CD4-positive, alpha-beta T cell treated with Interferon alpha-2 for 1 hour (primary cell): ENCODE measurements around the gene HERC5.

Experiments used
- DNase-seq, 2 donors: peaks; one replicate each; pipeline ENCODE4 v3.0.0-alpha.2; 2020 to 2022

Gene HERC5

GRCh38 chr4:88448889-88449288, 8.0 kb upstream of the HERC5 start:
- no peak for DNase-seq

- DNase-seq: no peak
These were observed 7.6 kb upstream of the HERC5 start for GRCh38 chr4:88449290-88449689.

- DNase-seq: no peak
These were observed 5.7 kb upstream of the HERC5 start for GRCh38 chr4:88451205-88451604.

GRCh38 chr4:88452912-88453311, 4.0 kb upstream of the HERC5 start:
- DNase-seq: no peak

GRCh38 chr4:88457307-88458103, 586 bp downstream of the HERC5 start:
- DNase-seq: no peak

- no peak for DNase-seq
These were observed 1.3 kb downstream of the HERC5 start for GRCh38 chr4:88458104-88458740.

GRCh38 chr4:88465653-88466192, 8.8 kb downstream of the HERC5 start:
- no peak for DNase-seq

GRCh38 chr4:88467392-88467791, 10.5 kb downstream of the HERC5 start:
- DNase-seq: no peak

- DNase-seq: no peak
These were observed 20.4 kb downstream of the HERC5 start for GRCh38 chr4:88477229-88477860.

GRCh38 chr4:88478247-88478646, 21.3 kb downstream of the HERC5 start:
- DNase-seq: no peak

- no peak for DNase-seq
These were observed 24.6 kb downstream of the HERC5 start for GRCh38 chr4:88481537-88481936.

- no peak for DNase-seq
These were observed 32.3 kb downstream of the HERC5 start for GRCh38 chr4:88489100-88489761.

- no peak for DNase-seq
These were observed 41.0 kb downstream of the HERC5 start for GRCh38 chr4:88497859-88498409.

GRCh38 chr4:88503344-88503743, 46.4 kb downstream of the HERC5 start:
- DNase-seq: no peak

- no peak for DNase-seq
These were observed 54.3 kb downstream of the HERC5 start for GRCh38 chr4:88511236-88511635.

GRCh38 chr4:88514557-88515511, 57.9 kb downstream of the HERC5 start:
- no peak for DNase-seq

- DNase-seq: no peak
These were observed 59.8 kb downstream of the HERC5 start for GRCh38 chr4:88516746-88517145.

- no peak for DNase-seq
These were observed 60.9 kb downstream of the HERC5 start for GRCh38 chr4:88517825-88518224.

- DNase-seq: no peak
These were observed 62.0 kb downstream of the HERC5 start for GRCh38 chr4:88518911-88519310.

- peak in 1 of 2 donors; percentile 29 for DNase-seq
These were observed 65.9 kb downstream of the HERC5 start for GRCh38 chr4:88522702-88523324.
